NCI-H82 treated with DMSO at 0.1 percent for 48 hours (cell line): Measurements from ENCODE around the gene WBP2NL.

ENCODE experiments used
- DNase-seq: peaks from one replicate; lab custom pipeline; 2025; ENCODE audit not compliant: unreplicated experiment; lab: John Stamatoyannopoulos, UW

Gene WBP2NL

GRCh38 chr22:41976961-41977566 is 21.5 kb upstream of the WBP2NL start:
- DNase-seq = no peak

- DNase-seq = no peak
Observed at GRCh38 chr22:41978732-41979131, 19.9 kb upstream of the WBP2NL start.

GRCh38 chr22:41979423-41980250 is 19.0 kb upstream of the WBP2NL start:
- DNase-seq = no peak

- no peak for DNase-seq
Observed at GRCh38 chr22:41982865-41983264, 15.7 kb upstream of the WBP2NL start.

- no peak for DNase-seq
Observed at GRCh38 chr22:41983513-41984405, 14.8 kb upstream of the WBP2NL start.

- DNase-seq = no peak
Observed at GRCh38 chr22:41987276-41987675, 11.3 kb upstream of the WBP2NL start.

- no peak for DNase-seq
Observed at GRCh38 chr22:41989246-41989645, 9.3 kb upstream of the WBP2NL start.

- DNase-seq = no peak
Observed at GRCh38 chr22:41991111-41991510, 7.5 kb upstream of the WBP2NL start.

GRCh38 chr22:41992496-41992895 is 6.1 kb upstream of the WBP2NL start:
- no peak for DNase-seq

GRCh38 chr22:41995211-41995610 is 3.4 kb upstream of the WBP2NL start:
- DNase-seq = no peak

GRCh38 chr22:41996826-41997225 is 1.8 kb upstream of the WBP2NL start:
- DNase-seq = no peak

- DNase-seq = no peak
Observed at GRCh38 chr22:42000466-42000865, 1.9 kb downstream of the WBP2NL start.

- peak; percentile 18 for DNase-seq
Observed at GRCh38 chr22:42001121-42001520, 2.5 kb downstream of the WBP2NL start.

GRCh38 chr22:42001706-42002105 is 3.1 kb downstream of the WBP2NL start:
- no peak for DNase-seq

GRCh38 chr22:42007922-42008321 is 9.3 kb downstream of the WBP2NL start:
- DNase-seq = no peak

- DNase-seq = no peak
Observed at GRCh38 chr22:42010778-42011177, 12.2 kb downstream of the WBP2NL start.

- no peak for DNase-seq
Observed at GRCh38 chr22:42013385-42013784, 14.8 kb downstream of the WBP2NL start.

- no peak for DNase-seq
Observed at GRCh38 chr22:42016111-42016510, 17.5 kb downstream of the WBP2NL start.

GRCh38 chr22:42018224-42018623 is 19.6 kb downstream of the WBP2NL start:
- DNase-seq = no peak

GRCh38 chr22:42021571-42021970 is 23.0 kb downstream of the WBP2NL start:
- no peak for DNase-seq

- DNase-seq = no peak
Observed at GRCh38 chr22:42022162-42022847, 23.7 kb downstream of the WBP2NL start.
